ENCODE results near the gene ZBTB38. TPM values are rescaled to one million over a fixed set of nuclear protein-coding genes. Genes with fewer than 3 reads are reported as not detected.

The ZBTB38 gene
- total and polyA plus RNA-seq, 2 of the 13 experiments (the other 11 are each of a cell fraction or from before 2014, with no cell fraction given), result 26.8 to 51.7 TPM

GRCh38 chr3:141370065-141370533 lies 1.8 kb downstream of the ZBTB38 start (continued):
- no peak for TF ChIP-seq CEBPZ (IDR thresholded peaks at IDR 0.05; ENCODE audit: low read length)
- TF ChIP-seq FOXP1 (IDR thresholded peaks at IDR 0.05), result no peak
- no peak for TF ChIP-seq FOXP1 (CRISPR knock-in tag; IDR thresholded peaks at IDR 0.05)
- TF ChIP-seq YY1 (IDR thresholded peaks at IDR 0.05; ENCODE audit: insufficient read depth, insufficient replicate concordance, low read depth, low read length), result no peak
- no peak for TF ChIP-seq ZBTB42 (CRISPR knock-in tag; IDR thresholded peaks at IDR 0.05)
- peak; percentile 58 for TF ChIP-seq ATF1 (CRISPR knock-in tag; IDR thresholded peaks at IDR 0.05)
- peak; percentile 53 for TF ChIP-seq HOMEZ (CRISPR knock-in tag; IDR thresholded peaks at IDR 0.05; ENCODE audit: low read depth)
- TF ChIP-seq ARID5B (CRISPR knock-in tag; IDR thresholded peaks at IDR 0.05), result peak; percentile 30; the same call in 1 of the 2 replicates
- TF ChIP-seq ATF4 (CRISPR knock-in tag; IDR thresholded peaks at IDR 0.05), result 0 out of 4 replicates have a peak, but pooled peaks of 1 of the 2 experiments have one; percentile 9
- no peak for TF ChIP-seq NFE2L2 (IDR thresholded peaks at IDR 0.05; ENCODE audit: low read length)
- TF ChIP-seq SETDB1 (CRISPR knock-in tag; IDR thresholded peaks at IDR 0.05; ENCODE audit: borderline replicate concordance), result no peak
- TF ChIP-seq NONO (IDR thresholded peaks at IDR 0.05), result no peak
- TF ChIP-seq NONO (CRISPR knock-in tag; conservative IDR thresholded peaks at IDR 0.05), result no peak
- TF ChIP-seq TMF1 (CRISPR knock-in tag; IDR thresholded peaks at IDR 0.05; ENCODE audit: low read depth), result no peak
- peak; percentile 45; the same call in 1 of the 2 replicates for TF ChIP-seq RAD21 (CRISPR knock-in tag; IDR thresholded peaks at IDR 0.05)
- no peak for TF ChIP-seq ZNF609 (CRISPR knock-in tag; IDR thresholded peaks at IDR 0.05; ENCODE audit: borderline replicate concordance)

All from HepG2 (cell line).